ENCODE measurements around the gene ABCA6.
"Not testable (repeated sequence)": the region's sequence is repeated elsewhere in the genome, so short reads cannot be mapped to it uniquely, and the experiment has no call there.

DNA sequence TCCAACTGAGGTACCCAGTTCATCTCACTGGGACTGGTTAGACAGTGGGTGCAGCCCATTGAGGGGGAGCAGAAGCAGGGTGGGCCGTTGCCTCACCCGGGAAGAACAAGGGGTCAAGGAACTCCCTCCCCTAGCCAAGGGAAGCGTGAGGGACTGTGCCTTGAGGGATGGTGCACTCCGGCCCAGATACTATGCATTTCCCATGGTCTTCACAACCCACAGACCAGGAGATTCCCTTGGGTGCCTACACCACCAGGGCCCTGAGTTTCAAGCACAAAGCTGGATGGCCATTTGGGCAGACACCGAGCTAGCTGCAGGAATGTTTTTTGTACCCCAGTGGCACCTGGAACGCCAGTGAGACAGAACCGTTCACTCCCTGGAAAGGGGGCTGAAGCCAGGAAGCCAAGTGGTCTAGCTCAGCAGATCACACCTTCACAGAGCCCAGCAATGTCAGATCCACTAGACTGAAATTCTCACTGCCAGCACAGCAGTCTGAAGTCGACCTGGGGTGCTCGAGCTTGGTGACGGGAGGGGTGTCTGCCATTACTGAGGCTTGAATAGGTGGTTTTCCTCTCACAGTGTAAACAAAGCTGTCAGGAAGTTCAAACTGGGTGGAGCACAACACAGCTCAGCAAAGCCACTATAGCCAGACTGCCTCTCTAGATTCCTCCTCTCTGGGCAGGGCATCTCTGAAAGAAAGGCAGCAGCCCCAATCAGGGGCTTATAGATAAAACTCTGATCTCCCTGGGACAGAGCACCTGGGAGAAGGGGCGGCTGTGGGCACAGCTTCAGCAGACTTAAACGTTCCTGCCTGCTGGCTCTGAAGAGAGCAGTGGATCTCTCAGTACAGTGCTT lies 71.1 kb downstream of the ABCA6 start:
- not testable (repeated sequence) for TF ChIP-seq CTCF (conservative IDR thresholded peaks at IDR 0.05 in 1 of 2, IDR thresholded peaks at IDR 0.05 in 1 of 2; ENCODE audit: low read depth in 1 of 2, low read length in 2 of 2); EZH2 (IDR thresholded peaks at IDR 0.05; ENCODE audit: low read length, missing control alignments)
